PC-3 (cell line): ENCODE results near the gene NLGN3. TPM values are rescaled to one million over a fixed set of nuclear protein-coding genes. Genes with fewer than 3 reads are reported as not detected.
A peak's percentile ranks its signal among the peaks of the same experiment; 100 is the strongest.

ENCODE experiments used
- ATAC-seq: fragments of 200-7000 bp; cut with Tn5 transposase; 2 replicates; pipeline ENCODE4 v1.9.1; 2020; ENCODE audit warnings: mild to moderate bottlenecking, moderate library complexity
- Bru-seq: library from RNA; stranded (reverse); fragments of 400-500 nt; gene quantifications from one replicate; lab custom pipeline; 2021; lab: Mats Ljungman, UMichigan
- BruChase-seq, 2 experiments: library from RNA; stranded (reverse); fragments of 400-500 nt; gene quantifications; one replicate each; lab custom pipeline; 2021; lab: Mats Ljungman, UMichigan
- BruUV-seq: library from RNA; stranded (reverse); fragments of 400-500 nt; replicated peaks from 2 replicates; lab custom pipeline; 2021; lab: Mats Ljungman, UMichigan
- CTCF ChIA-PET: fragments of 300-600 bp; sonication (Branson Sonifier 250); formaldehyde crosslinking; loops from one replicate; lab custom pipeline; 2022; ENCODE audit warnings: antibody characterized with exemption; lab: Charles Lee
- POLR2A ChIA-PET: fragments of 300-600 bp; sonication (Branson Sonifier 250); formaldehyde crosslinking; loops from one replicate; lab custom pipeline; 2022; ENCODE audit warnings: antibody characterized with exemption; ENCODE audit not compliant: unreplicated experiment; lab: Charles Lee
- DNase-seq: peaks from one replicate; pipeline ENCODE4 v3.0.0-alpha.2; 2015
- H2AFZ ChIP-seq: fragments of 300-600 bp; sonication (generic); 2 replicates; pipeline ENCODE4 v1.6.0; 2016; ENCODE audit warnings: antibody characterized with exemption, low read length
- H3F3A ChIP-seq: fragments of 300-600 bp; sonication (generic); one replicate; pipeline ENCODE4 v1.6.0; 2017; ENCODE audit warnings: antibody characterized with exemption, low read length, control low read depth, mild to moderate bottlenecking; ENCODE audit not compliant: unreplicated experiment
- H3K27ac ChIP-seq: fragments of 300-600 bp; sonication (generic); 2 replicates; pipeline ENCODE4 v1.5.1; 2016; ENCODE audit warnings: mild to moderate bottlenecking, low read length
- H3K27me3 ChIP-seq: fragments of 300-600 bp; sonication (generic); 2 replicates; pipeline ENCODE4 v1.6.1; 2016; ENCODE audit warnings: low read length, mixed read lengths
- H3K36me3 ChIP-seq: fragments of 300-600 bp; sonication (generic); 2 replicates; pipeline ENCODE4 v1.6.1; 2016; ENCODE audit warnings: low read depth, mixed run types, low read length, mixed read lengths
- H3K4me1 ChIP-seq: fragments of 300-600 bp; sonication (generic); 2 replicates; pipeline ENCODE4 v1.5.1; 2016; ENCODE audit warnings: low read length; ENCODE audit not compliant: insufficient read depth
- H3K4me2 ChIP-seq: fragments of 300-600 bp; sonication (generic); 2 replicates; pipeline ENCODE4 v1.6.0; 2016; ENCODE audit warnings: low read length
- H3K4me3 ChIP-seq: fragments of 300-600 bp; sonication (generic); 2 replicates; pipeline ENCODE4 v1.5.1; 2016; ENCODE audit warnings: mild to moderate bottlenecking, low read length, mixed read lengths
- H3K79me2 ChIP-seq: fragments of 300-600 bp; sonication (generic); 2 replicates; pipeline ENCODE4 v1.6.1; 2017; ENCODE audit warnings: low read length, mixed read lengths
- H3K9ac ChIP-seq: fragments of 300-600 bp; sonication (generic); 2 replicates; pipeline ENCODE4 v1.6.0; 2016; ENCODE audit warnings: mild to moderate bottlenecking, low read length
- H3K9me2 ChIP-seq: fragments of 300-600 bp; sonication (generic); replicated peaks from 2 replicates; pipeline ENCODE4 v1.6.1; 2016; ENCODE audit warnings: mixed run types, low read length, mixed read lengths
- H3K9me3 ChIP-seq: fragments of 300-600 bp; sonication (generic); 2 replicates; pipeline ENCODE4 v1.6.1; 2016; ENCODE audit warnings: low read length, mixed read lengths
- H4K20me1 ChIP-seq: fragments of 300-600 bp; sonication (generic); 2 replicates; pipeline ENCODE4 v1.6.1; 2016; ENCODE audit warnings: low read length, mixed read lengths
- EZH2 ChIP-seq: fragments of 300-600 bp; sonication (generic); IDR thresholded peaks from one replicate; pipeline ENCODE4 v1.6.1; 2017; ENCODE audit warnings: antibody characterized with exemption, mild to moderate bottlenecking, low read length; ENCODE audit not compliant: unreplicated experiment
- EZH2phosphoT487 ChIP-seq: fragments of 300-600 bp; sonication (generic); IDR thresholded peaks from 2 replicates; pipeline ENCODE4 v1.6.1; 2018; ENCODE audit warnings: mild to moderate bottlenecking, antibody characterized with exemption, low read length, borderline replicate concordance
- intact Hi-C: fragments of 100-400 bp; cut with micrococcal nuclease; formaldehyde crosslinking; loops from 2 replicates; pipeline ENCODE4 v1.9.0; 2023
- long read RNA-seq: library from polyadenylated mRNA; unstranded; transcript quantifications from one replicate; pipeline ENCODE4 v2.0.0, GENCODE V29; 2021; ENCODE audit not compliant: unreplicated experiment
- total RNA-seq: library from RNA; depleted of rRNA; stranded (reverse); fragments of >200 nt; gene quantifications from 2 replicates; pipeline ENCODE4 v1.2.3, GENCODE V29; 2014; rRNA removed
- TF ChIP-seq, protein P1 (sequence below): fragments of 300-600 bp; sonication (generic); conservative IDR thresholded peaks from 2 replicates; pipeline ENCODE4 v1.5.1; 2017; ENCODE audit warnings: antibody characterized with exemption, low read depth, mild to moderate bottlenecking, low read length

NLGN3 gene
- total RNA-seq (0.23 and 0.29 TPM in 2 replicates), Bru-seq, nascent RNA (percentile 27 among the genes with signal in this experiment), BruChase-seq, experiment 1, labeled RNA remaining after a 6-hour chase (percentile 52 among the genes with signal in this experiment), BruChase-seq, experiment 2, labeled RNA remaining after a 2-hour chase (percentile 49 among the genes with signal in this experiment)
- long read RNA-seq = 0 reads

DNA sequence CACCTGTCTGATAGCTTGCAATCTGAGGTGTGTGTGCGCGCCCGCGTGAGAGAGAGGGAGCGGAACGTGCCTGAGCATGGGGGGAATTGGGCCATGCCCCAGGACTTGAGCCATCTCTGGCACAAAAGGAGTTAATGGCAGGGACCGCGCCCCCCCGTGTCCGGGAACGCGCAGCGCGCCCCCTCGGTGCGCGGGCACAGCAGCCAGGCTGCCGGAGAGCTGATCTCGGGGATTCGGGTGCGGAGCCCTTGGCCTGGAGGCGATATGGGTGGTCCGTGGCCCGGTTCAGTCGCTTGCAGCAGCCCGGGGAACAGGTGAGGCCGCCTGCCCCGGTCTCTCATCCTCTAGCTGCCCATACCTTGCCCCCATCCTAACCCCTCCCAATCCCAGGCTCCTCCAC, at the start of gene NLGN3:
TSS of gene NLGN3 (plus strand) at position 191 of the 400 bp plus-strand sequence. CDS start 2,909 bp downstream, outside the sequence.
- no peaks in the 10 kb centered on the region for H3K9me2 ChIP-seq
- no peak for DNase-seq
- H3K27ac ChIP-seq = no peak within 1 kb of the TSS
- peak within 1 kb of the TSS; percentile 77; the same call in 1 of the 2 replicates for H3K4me2 ChIP-seq
- no peak for TF ChIP-seq EZH2
- TF ChIP-seq EZH2phosphoT487 = no peak
- TF ChIP-seq, protein P1, sequence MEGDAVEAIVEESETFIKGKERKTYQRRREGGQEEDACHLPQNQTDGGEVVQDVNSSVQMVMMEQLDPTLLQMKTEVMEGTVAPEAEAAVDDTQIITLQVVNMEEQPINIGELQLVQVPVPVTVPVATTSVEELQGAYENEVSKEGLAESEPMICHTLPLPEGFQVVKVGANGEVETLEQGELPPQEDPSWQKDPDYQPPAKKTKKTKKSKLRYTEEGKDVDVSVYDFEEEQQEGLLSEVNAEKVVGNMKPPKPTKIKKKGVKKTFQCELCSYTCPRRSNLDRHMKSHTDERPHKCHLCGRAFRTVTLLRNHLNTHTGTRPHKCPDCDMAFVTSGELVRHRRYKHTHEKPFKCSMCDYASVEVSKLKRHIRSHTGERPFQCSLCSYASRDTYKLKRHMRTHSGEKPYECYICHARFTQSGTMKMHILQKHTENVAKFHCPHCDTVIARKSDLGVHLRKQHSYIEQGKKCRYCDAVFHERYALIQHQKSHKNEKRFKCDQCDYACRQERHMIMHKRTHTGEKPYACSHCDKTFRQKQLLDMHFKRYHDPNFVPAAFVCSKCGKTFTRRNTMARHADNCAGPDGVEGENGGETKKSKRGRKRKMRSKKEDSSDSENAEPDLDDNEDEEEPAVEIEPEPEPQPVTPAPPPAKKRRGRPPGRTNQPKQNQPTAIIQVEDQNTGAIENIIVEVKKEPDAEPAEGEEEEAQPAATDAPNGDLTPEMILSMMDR = no peak
- BruUV-seq = no TSS peak
- H4K20me1 ChIP-seq = no peaks in the 10 kb centered on the region
- peaks cover 10% of the 10 kb centered on the region for H3K4me1 ChIP-seq
- H3K9ac ChIP-seq = no peak within 1 kb of the TSS
- no peaks in the 10 kb centered on the region for H3F3A ChIP-seq
- no peak within 1 kb of the TSS for H2AFZ ChIP-seq
- ChIA-PET CTCF (no interaction called here), POLR2A (interaction anchor here (0.7 kb wide), 1 partner anchor 26 kb away, joined by 3 read pairs; the partner anchor contains the start of gene MED12)
- H3K9me3 ChIP-seq = no peaks in the 10 kb centered on the region
- H3K36me3 ChIP-seq = no peaks in the 10 kb centered on the region
- H3K4me3 ChIP-seq = no peak within 1 kb of the TSS
- no peaks in the 10 kb centered on the region for H3K79me2 ChIP-seq
- intact Hi-C loops = no loop called here
- no peaks in the 10 kb centered on the region for H3K27me3 ChIP-seq
- no peak for ATAC-seq

DNA sequence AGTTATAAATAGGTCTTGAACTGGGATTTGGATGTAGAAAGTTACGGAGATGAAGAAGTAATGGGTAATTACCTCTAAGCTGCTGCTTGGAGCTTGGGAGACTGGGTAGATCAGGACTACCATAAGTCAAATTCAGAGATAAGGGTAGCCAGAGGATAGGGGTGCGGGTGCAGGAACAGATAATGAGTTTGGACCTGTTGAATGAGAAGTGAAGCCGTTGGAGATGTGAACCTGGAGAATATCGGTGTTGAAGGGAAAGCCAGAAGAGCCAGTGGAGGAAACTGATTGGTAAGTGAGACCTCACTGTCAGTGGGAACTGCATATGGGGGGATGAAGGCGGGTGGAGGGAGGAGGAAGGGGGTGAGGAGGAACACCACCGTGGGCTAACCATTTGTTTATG, 49.6 kb upstream of the NLGN3 start:
- ChIA-PET POLR2A (no interaction called here), CTCF (no interaction called here)
- Histone ChIP-seq H3K27me3 (no peaks in the 10 kb centered on the region), H3K36me3 (no peaks in the 10 kb centered on the region), H3K9me2 (no peaks in the 10 kb centered on the region), H3K4me2 (peak overlapping the region; percentile 100), H3K4me3 (peak overlapping the region; percentile 83), H3K9ac (peak overlapping the region; percentile 75), H2AFZ (peak overlapping the region; percentile 100), H4K20me1 (no peaks in the 10 kb centered on the region), H3K9me3 (no peaks in the 10 kb centered on the region), H3K27ac (no peak overlapping the region), H3K79me2 (no peaks in the 10 kb centered on the region), H3K4me1 (peaks cover 5% of the 10 kb centered on the region), H3F3A (no peaks in the 10 kb centered on the region)
- BruUV-seq = TSS peak; percentile 94
- intact Hi-C loops = no loop called here
- DNase-seq (no peak), ATAC-seq (no peak)
- no peak for TF ChIP-seq EZH2
- TF ChIP-seq, protein P1 = no peak

DNA sequence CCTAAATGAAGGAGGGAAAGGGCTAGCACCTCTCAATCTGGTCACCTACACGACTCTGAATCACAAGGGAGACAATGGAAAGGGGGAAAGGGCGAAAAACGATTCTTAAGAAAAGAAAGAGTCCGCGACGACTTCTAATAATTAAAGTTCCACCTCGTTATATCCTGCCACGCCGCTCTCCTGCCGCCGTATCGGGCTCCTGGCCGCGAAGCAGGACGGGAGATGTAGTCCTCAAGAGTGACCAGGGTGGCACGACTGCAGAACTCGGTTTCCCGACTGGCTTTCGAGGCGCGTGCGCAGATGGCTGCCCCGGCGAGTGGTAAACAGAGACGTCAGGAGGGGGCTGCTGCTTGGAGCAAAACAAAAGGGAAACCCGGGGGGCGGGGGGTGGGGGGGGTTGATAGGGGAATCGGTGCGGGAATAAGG, 49.1 kb upstream of the NLGN3 start, which contains the start of gene FOXO4:
TSS of gene FOXO4 (plus strand) at position 297 of the 426 bp plus-strand sequence. CDS start 678 bp downstream, outside the sequence.
- no peaks in the 10 kb centered on the region for H3K79me2 ChIP-seq
- peak within 1 kb of the TSS; percentile 100 for H3K4me2 ChIP-seq
- CTCF ChIA-PET = no interaction called here
- BruUV-seq = no TSS peak
- peak within 1 kb of the TSS; percentile 100 for H2AFZ ChIP-seq
- H3K27ac ChIP-seq = no peak within 1 kb of the TSS
- H3K4me1 ChIP-seq = peaks cover 5% of the 10 kb centered on the region
- POLR2A ChIA-PET = no interaction called here
- DNase-seq = peak; percentile 84
- no peaks in the 10 kb centered on the region for H3K27me3 ChIP-seq
- intact Hi-C loops = no loop called here
- peak within 1 kb of the TSS; percentile 75 for H3K9ac ChIP-seq
- H3K4me3 ChIP-seq = peak within 1 kb of the TSS; percentile 83
- no peaks in the 10 kb centered on the region for H3K36me3 ChIP-seq
- no peaks in the 10 kb centered on the region for H3F3A ChIP-seq
- no peaks in the 10 kb centered on the region for H3K9me3 ChIP-seq
- H3K9me2 ChIP-seq = no peaks in the 10 kb centered on the region
- TF ChIP-seq, protein P1 = no peak
- no peak for TF ChIP-seq EZH2phosphoT487
- no peak for TF ChIP-seq EZH2
- peak; percentile 90 for ATAC-seq
- no peaks in the 10 kb centered on the region for H4K20me1 ChIP-seq
